H1 (cell line): ENCODE data around the gene SNX15. TPM values are rescaled to one million over a fixed set of nuclear protein-coding genes. Genes with fewer than 3 reads are reported as not detected.

Source experiments
- CTCF ChIA-PET: fragments of 300-600 bp; sonication (Branson Sonifier 250); formaldehyde crosslinking; loops from one replicate; lab custom pipeline; 2021; ENCODE audit not compliant: partially characterized antibody; lab: Charles Lee
- POLR2A ChIA-PET: fragments of 300-600 bp; sonication (Branson Sonifier 250); formaldehyde crosslinking; loops from one replicate; lab custom pipeline; 2021; ENCODE audit warnings: inconsistent platforms; ENCODE audit not compliant: partially characterized antibody; lab: Charles Lee
- DNase-seq, 2 experiments: peaks; one replicate each; pipeline versions ENCODE4 v3.0.0 to v3.0.0-alpha.2; 2010 to 2022; ENCODE audit warnings: low spot score in 2 of 2, low read depth in 1 of 2, mixed read lengths in 1 of 2
- FAIRE-seq: peaks from 2 replicates; lab custom pipeline; 2011; peaks lifted over from hg19 to GRCh38; lab: Jason Lieb, UNC
- H2AFZ ChIP-seq: 2 replicates; pipeline ENCODE4 v1.8.1; 2012; ENCODE audit warnings: low read length, inconsistent platforms
- H2AK5ac ChIP-seq: 2 replicates; pipeline ENCODE4 v1.6.1; 2013; ENCODE audit warnings: low read depth, low read length
- H2BK120ac ChIP-seq: replicated peaks from 2 replicates; pipeline ENCODE3; 2013; ENCODE audit warnings: low read depth, low read length, inconsistent platforms
- H2BK12ac ChIP-seq: 2 replicates; pipeline ENCODE4 v1.6.1; 2013; ENCODE audit warnings: low read depth, low read length
- H2BK15ac ChIP-seq: 2 replicates; pipeline ENCODE4 v1.6.1; 2013; ENCODE audit warnings: low read length
- H2BK20ac ChIP-seq: 2 replicates; pipeline ENCODE4 v1.6.1; 2013; ENCODE audit warnings: low read length
- H2BK5ac ChIP-seq: 2 replicates; pipeline ENCODE4 v1.6.1; 2013; ENCODE audit warnings: low read depth, low read length
- H3K14ac ChIP-seq: 2 replicates; pipeline ENCODE4 v1.6.1; 2013; ENCODE audit warnings: inconsistent platforms; ENCODE audit not compliant: insufficient read length
- H3K18ac ChIP-seq: 2 replicates; pipeline ENCODE4 v1.6.1; 2013; ENCODE audit warnings: low read length; ENCODE audit errors: extremely low read depth
- H3K23ac ChIP-seq: 2 replicates; pipeline ENCODE4 v1.6.1; 2013; ENCODE audit warnings: inconsistent platforms; ENCODE audit not compliant: insufficient read length
- H3K23me2 ChIP-seq: 2 replicates; pipeline ENCODE4 v1.6.1; 2013; ENCODE audit warnings: low read depth, low read length
- H3K27ac ChIP-seq: 2 replicates; pipeline ENCODE4 v1.6.1; 2011; ENCODE audit warnings: low read depth, low read length, inconsistent platforms
- H3K27me3 ChIP-seq, 4 experiments: replicated peaks in 1 of 4; 1 replicate in 1 of 4; 2 replicates in 3 of 4; pipeline versions ENCODE4 v1.6.1 to v1.8.1; 2011 to 2013; ENCODE audit warnings: low read length in 3 of 4, mild to moderate bottlenecking in 3 of 4, inconsistent platforms in 2 of 4, mixed read lengths in 2 of 4, moderate library complexity in 1 of 4; ENCODE audit not compliant: control insufficient read depth in 3 of 4, insufficient read depth in 3 of 4; ENCODE audit errors: extremely low read depth in 1 of 4
- H3K36me3 ChIP-seq, 4 experiments: 2 replicates each; pipeline versions ENCODE4 v1.6.1 to v1.8.1; 2011 to 2013; ENCODE audit warnings: mild to moderate bottlenecking in 4 of 4, low read length in 3 of 4, moderate library complexity in 2 of 4, control low read depth in 1 of 4, inconsistent platforms in 1 of 4; ENCODE audit not compliant: insufficient read depth in 4 of 4, control insufficient read depth in 2 of 4
- H3K4ac ChIP-seq: replicated peaks from 2 replicates; pipeline ENCODE3; 2013; ENCODE audit warnings: low read length, low read depth, mixed read lengths, inconsistent platforms; ENCODE audit not compliant: insufficient read length
- H3K4me1 ChIP-seq, 4 experiments: replicated peaks in 1 of 4; 1 replicate in 1 of 4; 2 replicates in 3 of 4; pipeline versions ENCODE4 v1.6.1 to v1.8.1; 2011 to 2013; ENCODE audit warnings: low read length in 3 of 4, inconsistent platforms in 2 of 4, mixed read lengths in 1 of 4; ENCODE audit not compliant: insufficient read depth in 4 of 4, control insufficient read depth in 3 of 4
- H3K4me2 ChIP-seq, 2 experiments: 2 replicates each; pipeline versions ENCODE4 v1.6.1 to v1.8.1; 2011 to 2013; ENCODE audit warnings: low read depth in 2 of 2, low read length in 2 of 2, control low read depth in 1 of 2, inconsistent platforms in 1 of 2, mild to moderate bottlenecking in 1 of 2; ENCODE audit not compliant: insufficient read depth in 1 of 2
- H3K4me3 ChIP-seq, 4 experiments: fragments of 200-600, 300-600 bp in 1 of 4; sonication (generic), shearing (Covaris generic), sonication (Bioruptor Twin) in 1 of 4; 2 replicates each; pipeline versions ENCODE4 v1.5.1 to v1.8.1; 2011 to 2016; ENCODE audit warnings: low read length in 4 of 4, low read depth in 3 of 4, control low read depth in 2 of 4, inconsistent platforms in 2 of 4, mild to moderate bottlenecking in 2 of 4, mixed read lengths in 1 of 4, moderate library complexity in 1 of 4; ENCODE audit not compliant: insufficient read depth in 2 of 4; ENCODE audit errors: extremely low read depth in 1 of 4
- H3K56ac ChIP-seq: replicated peaks from 2 replicates; pipeline ENCODE3; 2013; ENCODE audit warnings: low read depth, mild to moderate bottlenecking, mixed read lengths, low read length, inconsistent platforms; ENCODE audit not compliant: insufficient read length
- H3K79me1 ChIP-seq: 2 replicates; pipeline ENCODE4 v1.6.1; 2013; ENCODE audit warnings: low read depth, low read length, control low read depth
- H3K79me2 ChIP-seq, 2 experiments: 2 replicates each; pipeline versions ENCODE4 v1.6.1 to v1.8.1; 2012 to 2013; ENCODE audit warnings: low read length in 2 of 2, mild to moderate bottlenecking in 2 of 2, inconsistent platforms in 1 of 2; ENCODE audit not compliant: insufficient read depth in 2 of 2, control insufficient read depth in 1 of 2
- H3K9ac ChIP-seq, 4 experiments: replicated peaks in 1 of 4; 1 replicate in 1 of 4; 2 replicates in 3 of 4; pipeline versions ENCODE4 v1.6.1 to v1.8.1; 2011 to 2013; ENCODE audit warnings: low read depth in 3 of 4, low read length in 3 of 4, control low read depth in 2 of 4, mild to moderate bottlenecking in 2 of 4, moderate library complexity in 2 of 4, inconsistent platforms in 1 of 4; ENCODE audit errors: extremely low read depth in 1 of 4
- H3K9me3 ChIP-seq, 2 experiments: 2 replicates each; pipeline versions ENCODE4 v1.6.1 to v1.8.1; 2012 to 2013; ENCODE audit warnings: mild to moderate bottlenecking in 2 of 2, moderate library complexity in 2 of 2, control low read depth in 1 of 2, inconsistent platforms in 1 of 2, low read depth in 1 of 2, low read length in 1 of 2, mixed read lengths in 1 of 2; ENCODE audit not compliant: insufficient read depth in 2 of 2
- H4K20me1 ChIP-seq, 2 experiments: replicated peaks in 1 of 2; 2 replicates each; pipeline versions ENCODE3 to v1.8.1; 2011 to 2013; ENCODE audit warnings: inconsistent platforms in 2 of 2, low read length in 2 of 2, mild to moderate bottlenecking in 1 of 2; ENCODE audit not compliant: insufficient read depth in 2 of 2, control insufficient read depth in 1 of 2
- H4K5ac ChIP-seq: 2 replicates; pipeline ENCODE4 v1.6.1; 2013; ENCODE audit warnings: low read length, low read depth, mixed read lengths, inconsistent platforms; ENCODE audit not compliant: insufficient read length
- H4K8ac ChIP-seq: 2 replicates; pipeline ENCODE4 v1.8.0; 2013; ENCODE audit warnings: mild to moderate bottlenecking, moderate library complexity, low read length, inconsistent platforms; ENCODE audit not compliant: insufficient read depth; ENCODE audit errors: extremely low read depth
- H4K91ac ChIP-seq: replicated peaks from 2 replicates; pipeline ENCODE3; 2013; ENCODE audit warnings: low read length, mixed read lengths, inconsistent platforms; ENCODE audit not compliant: insufficient read length
- POU5F1 ChIP-seq: IDR thresholded peaks from 2 replicates; pipeline ENCODE4 v1.6.1; 2011; ENCODE audit warnings: low read depth, mild to moderate bottlenecking, low read length, moderate library complexity
- RAD21 ChIP-seq, 2 experiments: IDR thresholded peaks in 1 of 2; conservative IDR thresholded peaks in 1 of 2; 2 replicates each; pipeline ENCODE4 v1.6.1; 2011; ENCODE audit warnings: low read depth in 2 of 2, low read length in 2 of 2, improper control_type of control experiment in 1 of 2, inconsistent platforms in 1 of 2, mild to moderate bottlenecking in 1 of 2, moderate library complexity in 1 of 2
- RFX5 ChIP-seq: IDR thresholded peaks from 2 replicates; pipeline ENCODE4 v1.6.1; 2011; ENCODE audit warnings: low read depth, low read length, improper control_type of control experiment, borderline replicate concordance
- WGBS, 2 experiments: shearing (Covaris generic) in 1 of 2; methylation state at CpG; one replicate each; pipeline versions ENCODE4 v1.1.6 to v1.1.7; 2013 to 2015; ENCODE audit warnings: low lambda C conversion rate in 2 of 2, mixed read lengths in 2 of 2, inconsistent platforms in 1 of 2, low coverage in 1 of 2, missing lambda C conversion rate in 1 of 2; ENCODE audit not compliant: insufficient replicate concordance in 2 of 2, insufficient coverage in 1 of 2, insufficient read length in 1 of 2; ENCODE audit errors: extremely low coverage in 1 of 2, missing lambda C conversion rate in 1 of 2; 5-methylcytosine and 5-hydroxymethylcytosine counted together
- polyA plus RNA-seq, 7 experiments: library from polyadenylated mRNA; depleted of rRNA in 3 of 7; stranded (reverse) in 5 of 7; unstranded in 2 of 7; fragments of >200 nt in 5 of 7; fragments of 200-250 nt in 2 of 7; gene quantifications; 1 replicate in 5 of 7; 2 replicates in 1 of 7; 4 replicates in 1 of 7; pipeline versions ENCODE4 v1.2.1 to v1.2.3, GENCODE V29; 2011 to 2013; ENCODE audit warnings: missing spikeins in 2 of 7, mixed read lengths in 2 of 7
- total RNA-seq: library from RNA; stranded (reverse); fragmentation: NEBNext Ultra II Directional; extraction: Animal tissue kit (Norgen Biotek cat#: 25700); gene quantifications from 2 replicates; pipeline ENCODE4 v1.2.1, GENCODE V29; 2021

The SNX15 gene
- total and polyA plus RNA-seq, 2 of the 8 experiments (the other 6 are each of a cell fraction or from before 2014, with no cell fraction given) = 13.0 to 18.3 TPM

GRCh38 chr11:65017937-65018336 is 9.3 kb upstream of the SNX15 start:
- Histone ChIP-seq H4K91ac (no peak overlapping the region), H3K4me3 (no peak overlapping the region), H4K8ac (no peak overlapping the region), H3K27me3 (no peaks in the 10 kb centered on the region), H2BK12ac (no peak overlapping the region), H3K79me1 (no peaks in the 10 kb centered on the region), H4K20me1 (peaks cover 3 to 8% of the 10 kb centered on the region in 2 experiments), H3K27ac (no peak overlapping the region), H2AFZ (no peak overlapping the region), H3K56ac (no peak overlapping the region), H2BK120ac (no peak overlapping the region), H3K4ac (no peak overlapping the region), H3K23me2 (peaks cover 2% of the 10 kb centered on the region; the same call in 1 of the 2 replicates), H2BK20ac (no peak overlapping the region), H3K9me3 (no peaks in the 10 kb centered on the region), H2BK5ac (no peak overlapping the region), H2BK15ac (no peak overlapping the region), H3K14ac (no peak overlapping the region), H3K18ac (no peak overlapping the region), H4K5ac (no peak overlapping the region), H3K23ac (no peak overlapping the region), H3K4me2 (no peak overlapping the region), H2AK5ac (no peak overlapping the region), H3K9ac (no peak overlapping the region), H3K79me2 (peaks cover 0 to 10% of the 10 kb centered on the region in 2 experiments; a peak in 1 of 4 replicates), H3K36me3 (peaks cover 3 to 28% (median 18%) of the 10 kb centered on the region in 4 experiments; a peak in 6 of 8 replicates), H3K4me1 (peaks cover 0 to 6% (median under 1%) of the 10 kb centered on the region in 4 experiments; a peak in 4 of 7 replicates)
- no peak for FAIRE-seq
- no peak for TF ChIP-seq POU5F1
- TF ChIP-seq RFX5 = no peak
- TF ChIP-seq RAD21 (IDR thresholded peaks at IDR 0.05 in 1 of 2, conservative IDR thresholded peaks at IDR 0.05 in 1 of 2; ENCODE audit: low read depth in 2 of 2, low read length in 2 of 2) = no peak
- WGBS, 2 experiments = 94% methylated on average over 6 of the region's 6 CpGs; no CpG with 5 or more reads in 1 of the 2 experiments
- no peak for DNase-seq
- POLR2A ChIA-PET = interaction anchor here (1.5 kb wide), 1 partner anchor 65 kb away, joined by 4 read pairs; no protein-coding TSS in a partner anchor
- CTCF ChIA-PET = interaction anchor here (1.1 to 2.3 kb wide), 9 partner anchors 9 to 149 kb away, joined by 3 to 8 read pairs (median 4); partner anchors contain the start of genes BATF2 and SNX15
